Measurements from ENCODE around the gene NAB2.

DNA sequence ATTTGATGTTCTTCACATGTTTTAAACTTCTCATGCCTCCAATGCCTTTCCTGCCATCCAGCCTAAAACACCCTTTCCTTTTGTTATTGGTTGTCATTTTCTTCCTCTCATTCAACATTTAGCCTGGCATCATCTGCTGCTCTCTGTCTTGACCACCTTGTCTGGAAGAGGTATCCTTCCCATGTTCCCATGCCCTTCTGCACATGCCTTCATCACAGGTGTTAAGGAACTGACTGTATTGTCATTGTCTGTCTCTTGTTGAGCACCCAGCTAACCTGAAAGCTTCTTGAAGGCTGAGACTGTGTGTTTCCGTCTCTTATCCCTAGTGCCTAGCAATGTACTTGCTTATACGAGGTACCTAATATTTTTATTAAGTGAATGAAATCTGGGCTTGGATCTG, 34.9 kb downstream of the NAB2 start:
- TF ChIP-seq FOXK2 (IDR thresholded peaks at IDR 0.05) (no peak), CTBP1 (IDR thresholded peaks at IDR 0.05; ENCODE audit: borderline replicate concordance) (no peak)
